NT2/D1 (cell line): ENCODE results near the gene ADAMTS16.

Experiments used
- DNase-seq: peaks from one replicate; pipeline ENCODE4 v3.0.0-alpha.2; 2011; ENCODE audit warnings: low read depth, low spot score
- H3K27me3 ChIP-seq: 2 replicates; pipeline ENCODE4 v1.6.0; 2011; ENCODE audit warnings: mild to moderate bottlenecking; ENCODE audit not compliant: insufficient read length, insufficient read depth
- H3K36me3 ChIP-seq: 2 replicates; pipeline ENCODE4 v1.6.1; 2011; ENCODE audit warnings: mild to moderate bottlenecking, low read length, mixed read lengths; ENCODE audit not compliant: insufficient read depth, insufficient read length
- H3K4me1 ChIP-seq: 2 replicates; pipeline ENCODE4 v1.5.1; 2011; ENCODE audit not compliant: insufficient read depth, insufficient read length
- H3K4me3 ChIP-seq: 2 replicates; pipeline ENCODE4 v1.5.1; 2011; ENCODE audit warnings: low read depth; ENCODE audit not compliant: insufficient read length
- H3K9ac ChIP-seq: 2 replicates; pipeline ENCODE4 v1.6.0; 2011; ENCODE audit warnings: low read depth; ENCODE audit not compliant: insufficient read length
- H3K9me3 ChIP-seq: 2 replicates; pipeline ENCODE4 v1.5.1; 2011; ENCODE audit warnings: mild to moderate bottlenecking, low read length; ENCODE audit not compliant: insufficient read depth
- SUZ12 ChIP-seq: IDR thresholded peaks from 2 replicates; pipeline ENCODE4 v1.6.1; 2011; ENCODE audit not compliant: insufficient read length, insufficient read depth; ENCODE audit errors: extremely low read depth
- YY1 ChIP-seq: IDR thresholded peaks from 2 replicates; pipeline ENCODE4 v1.6.1; 2011; ENCODE audit not compliant: insufficient read length, insufficient read depth
- ZNF274 ChIP-seq: IDR thresholded peaks from 2 replicates; pipeline ENCODE4 v1.6.1; 2011; ENCODE audit warnings: mild to moderate bottlenecking, low read depth, low read length

The ADAMTS16 gene

GRCh38 chr5:5327126-5327525, 187.0 kb downstream of the ADAMTS16 start:
- Histone ChIP-seq H3K9me3 (peaks cover 9% of the 10 kb centered on the region; the same call in 1 of the 2 replicates), H3K4me3 (no peak overlapping the region), H3K9ac (peak overlapping the region; percentile 56), H3K36me3 (no peaks in the 10 kb centered on the region), H3K27me3 (no peaks in the 10 kb centered on the region), H3K4me1 (peaks cover 23% of the 10 kb centered on the region)
- TF ChIP-seq YY1 (no peak), ZNF274 (no peak), SUZ12 (no peak)
- DNase-seq = no peak

- Histone ChIP-seq H3K9ac (no peak overlapping the region), H3K36me3 (no peaks in the 10 kb centered on the region), H3K9me3 (peaks cover 9% of the 10 kb centered on the region; the same call in 1 of the 2 replicates), H3K27me3 (no peaks in the 10 kb centered on the region), H3K4me3 (no peak overlapping the region), H3K4me1 (peaks cover 18% of the 10 kb centered on the region)
- no peak for TF ChIP-seq ZNF274
- no peak for TF ChIP-seq SUZ12
- TF ChIP-seq YY1 = no peak
- DNase-seq = no peak
Observed at GRCh38 chr5:5330728-5331452, 190.8 kb downstream of the ADAMTS16 start.

GRCh38 chr5:5331848-5332247, 191.7 kb downstream of the ADAMTS16 start:
- Histone ChIP-seq H3K36me3 (no peaks in the 10 kb centered on the region), H3K9me3 (peaks cover 9% of the 10 kb centered on the region; the same call in 1 of the 2 replicates), H3K9ac (no peak overlapping the region), H3K27me3 (no peaks in the 10 kb centered on the region), H3K4me3 (no peak overlapping the region), H3K4me1 (peaks cover 11% of the 10 kb centered on the region)
- DNase-seq = no peak
- TF ChIP-seq SUZ12 (no peak), YY1 (no peak), ZNF274 (no peak)

GRCh38 chr5:5332287-5332686, 192.2 kb downstream of the ADAMTS16 start:
- no peak overlapping the region for H3K4me3 ChIP-seq
- H3K9ac ChIP-seq = no peak overlapping the region
- no peak for DNase-seq
- no peaks in the 10 kb centered on the region for H3K27me3 ChIP-seq
- H3K9me3 ChIP-seq = peaks cover 9% of the 10 kb centered on the region; the same call in 1 of the 2 replicates
- no peak for TF ChIP-seq YY1
- no peaks in the 10 kb centered on the region for H3K36me3 ChIP-seq
- peaks cover 7% of the 10 kb centered on the region for H3K4me1 ChIP-seq

- no peak overlapping the region for H3K9ac ChIP-seq
- no peak overlapping the region for H3K4me3 ChIP-seq
- H3K36me3 ChIP-seq = no peaks in the 10 kb centered on the region
- no peak for DNase-seq
- H3K9me3 ChIP-seq = no peaks in the 10 kb centered on the region
- TF ChIP-seq ZNF274 (no peak), YY1 (no peak), SUZ12 (no peak)
- peaks cover 7% of the 10 kb centered on the region for H3K4me1 ChIP-seq
- H3K27me3 ChIP-seq = no peaks in the 10 kb centered on the region
Observed at GRCh38 chr5:5335107-5335506, 195.0 kb downstream of the ADAMTS16 start.

- H3K4me1 ChIP-seq = peaks cover 5% of the 10 kb centered on the region
- H3K9ac ChIP-seq = no peak overlapping the region
- H3K4me3 ChIP-seq = no peak overlapping the region
- H3K9me3 ChIP-seq = no peaks in the 10 kb centered on the region
- no peaks in the 10 kb centered on the region for H3K36me3 ChIP-seq
- TF ChIP-seq ZNF274 (no peak), YY1 (no peak), SUZ12 (no peak)
- DNase-seq = no peak
- no peaks in the 10 kb centered on the region for H3K27me3 ChIP-seq
Observed at GRCh38 chr5:5335700-5336264, 195.7 kb downstream of the ADAMTS16 start.

- TF ChIP-seq ZNF274 = no peak
- TF ChIP-seq YY1 = no peak
- TF ChIP-seq SUZ12 = no peak
- Histone ChIP-seq H3K27me3 (no peaks in the 10 kb centered on the region), H3K9ac (no peak overlapping the region), H3K9me3 (no peaks in the 10 kb centered on the region), H3K36me3 (no peaks in the 10 kb centered on the region), H3K4me3 (no peak overlapping the region), H3K4me1 (no peaks in the 10 kb centered on the region)
- DNase-seq = no peak
Observed at GRCh38 chr5:5339257-5339656, 199.1 kb downstream of the ADAMTS16 start.

- no peak overlapping the region for H3K4me3 ChIP-seq
Observed at GRCh38 chr5:5340206-5340729, 200.1 kb downstream of the ADAMTS16 start.

More at GRCh38 chr5:5340206-5340729, 200.1 kb downstream of the ADAMTS16 start:
- Histone ChIP-seq H3K36me3 (no peaks in the 10 kb centered on the region), H3K4me1 (no peaks in the 10 kb centered on the region), H3K9me3 (no peaks in the 10 kb centered on the region), H3K9ac (no peak overlapping the region), H3K27me3 (no peaks in the 10 kb centered on the region)
- TF ChIP-seq YY1 = no peak
- no peak for TF ChIP-seq SUZ12
- TF ChIP-seq ZNF274 = no peak
- DNase-seq = peak; percentile 65
